Endothelial cell of umbilical vein (primary cell): ENCODE measurements around the gene AQR. TPM values are rescaled to one million over a fixed set of nuclear protein-coding genes. Genes with fewer than 3 reads are reported as not detected.

Experiments used
- BruUV-seq: library from RNA; stranded (reverse); fragments of 400-500 nt; replicated peaks from 2 replicates; lab custom pipeline; 2021; lab: Mats Ljungman, UMichigan
- CTCF ChIA-PET: fragments of 300-600, 350-600 bp; sonication (Branson Sonifier 250); formaldehyde crosslinking; loops from one replicate; lab custom pipeline; 2021; ENCODE audit warnings: antibody characterized with exemption, inconsistent platforms; lab: Charles Lee
- POLR2A ChIA-PET: fragments of 300-600, 350-600 bp; sonication (Branson Sonifier 250); formaldehyde crosslinking; loops from one replicate; lab custom pipeline; 2021; ENCODE audit warnings: antibody characterized with exemption, inconsistent platforms; lab: Charles Lee
- DNase-seq: peaks from one replicate; pipeline ENCODE4 v3.0.0-alpha.2; 2011; ENCODE audit warnings: low read depth, low spot score
- FAIRE-seq: peaks from 2 replicates; lab custom pipeline; 2011; peaks lifted over from hg19 to GRCh38; lab: Jason Lieb, UNC
- H2AFZ ChIP-seq: 2 replicates; pipeline ENCODE4 v1.6.0; 2012; ENCODE audit warnings: low read depth, low read length, control low read depth, inconsistent platforms
- H3K27ac ChIP-seq: 2 replicates; pipeline ENCODE4 v1.5.1; 2011; ENCODE audit warnings: low read depth, mild to moderate bottlenecking, control low read depth, low read length, moderate library complexity; ENCODE audit not compliant: insufficient read depth
- H3K27me3 ChIP-seq, 2 experiments: 2 replicates each; pipeline versions ENCODE4 v1.6.0 to v1.6.1; 2011; ENCODE audit warnings: low read length in 2 of 2, mixed read lengths in 1 of 2; ENCODE audit not compliant: control insufficient read depth in 2 of 2, insufficient read depth in 2 of 2
- H3K36me3 ChIP-seq, 2 experiments: 2 replicates in 1 of 2; 3 replicates in 1 of 2; pipeline ENCODE4 v1.5.1; 2011; ENCODE audit warnings: low read length in 2 of 2, mild to moderate bottlenecking in 1 of 2, moderate library complexity in 1 of 2; ENCODE audit not compliant: control insufficient read depth in 2 of 2, insufficient read depth in 2 of 2; ENCODE audit errors: extremely low read depth in 1 of 2
- H3K4me1 ChIP-seq: 3 replicates; pipeline ENCODE4 v1.5.1; 2011; ENCODE audit warnings: mild to moderate bottlenecking, low read length; ENCODE audit not compliant: control insufficient read depth, insufficient read depth; ENCODE audit errors: extremely low read depth
- H3K4me2 ChIP-seq: 2 replicates; pipeline ENCODE4 v1.6.1; 2011; ENCODE audit warnings: low read length, control low read depth, mixed read lengths; ENCODE audit not compliant: insufficient read depth
- H3K4me3 ChIP-seq, 3 experiments: fragments of 200-600 bp in 1 of 3; sonication (generic), shearing (Covaris generic) in 1 of 3; replicated peaks in 1 of 3; 2 replicates each; pipeline ENCODE4 v1.5.1; 2011 to 2016; ENCODE audit warnings: control low read depth in 3 of 3, low read length in 3 of 3, mild to moderate bottlenecking in 2 of 3, inconsistent platforms in 1 of 3, low read depth in 1 of 3, moderate library complexity in 1 of 3; ENCODE audit not compliant: insufficient read depth in 1 of 3
- H3K79me2 ChIP-seq: 2 replicates; pipeline ENCODE4 v1.6.0; 2012; ENCODE audit warnings: low read length, inconsistent platforms; ENCODE audit not compliant: control insufficient read depth, insufficient read depth
- H3K9ac ChIP-seq: replicated peaks from 2 replicates; pipeline ENCODE3; 2011; ENCODE audit warnings: low read length, control low read depth; ENCODE audit not compliant: insufficient read depth; ENCODE audit errors: extremely low read depth
- H3K9me1 ChIP-seq: replicated peaks from 3 replicates; pipeline ENCODE4 v1.6.0; 2011; ENCODE audit warnings: mild to moderate bottlenecking, low read length; ENCODE audit not compliant: control insufficient read depth, insufficient read depth; ENCODE audit errors: extremely low read depth
- H3K9me3 ChIP-seq: replicated peaks from 2 replicates; pipeline ENCODE4 v1.5.1; 2012; ENCODE audit warnings: low read length, inconsistent platforms; ENCODE audit not compliant: control insufficient read depth, insufficient read depth
- H4K20me1 ChIP-seq: replicated peaks from 2 replicates; pipeline ENCODE3; 2011; ENCODE audit warnings: mild to moderate bottlenecking, low read length; ENCODE audit not compliant: control insufficient read depth, insufficient read depth; ENCODE audit errors: extremely low read depth
- CTCF ChIP-seq, 2 donors: IDR thresholded peaks; 1 replicate in 1 of 2; 2 replicates in 1 of 2; pipeline ENCODE4 v1.5.1; 2011; ENCODE audit warnings: low read length in 2 of 2, mild to moderate bottlenecking in 2 of 2, moderate library complexity in 2 of 2, control low read depth in 1 of 2, inconsistent platforms in 1 of 2, low read depth in 1 of 2; ENCODE audit not compliant: insufficient read depth in 1 of 2; ENCODE audit errors: extremely low read depth in 1 of 2
- EZH2 ChIP-seq: IDR thresholded peaks from 2 replicates; pipeline ENCODE4 v1.6.1; 2012; ENCODE audit warnings: borderline replicate concordance, low read depth, mild to moderate bottlenecking, moderate library complexity, low read length, inconsistent platforms; ENCODE audit not compliant: severe bottlenecking
- FOS ChIP-seq: IDR thresholded peaks from 2 replicates; pipeline ENCODE4 v1.6.1; 2011; ENCODE audit warnings: mild to moderate bottlenecking, low read length, moderate library complexity, borderline replicate concordance; ENCODE audit not compliant: insufficient read depth
- GATA2 ChIP-seq: IDR thresholded peaks from 2 replicates; pipeline ENCODE4 v1.7.0; 2011; ENCODE audit warnings: low read depth, mild to moderate bottlenecking, moderate library complexity, mixed read lengths, low read length; ENCODE audit not compliant: insufficient read length, insufficient read depth
- JUN ChIP-seq: IDR thresholded peaks from 2 replicates; pipeline ENCODE4 v1.6.1; 2011; ENCODE audit warnings: borderline replicate concordance, low read depth; ENCODE audit not compliant: insufficient read length, insufficient read depth
- MAX ChIP-seq: IDR thresholded peaks from 2 replicates; pipeline ENCODE4 v1.6.1; 2011; ENCODE audit not compliant: insufficient read depth, insufficient read length
- MYC ChIP-seq: IDR thresholded peaks from one replicate; pipeline ENCODE4 v1.6.1; 2011; ENCODE audit warnings: mild to moderate bottlenecking, low read depth, low read length
- POLR2A ChIP-seq: IDR thresholded peaks from 2 replicates; pipeline ENCODE4 v1.6.1; 2012; ENCODE audit warnings: low read depth, mild to moderate bottlenecking, control low read depth, low read length
- POLR2AphosphoS5 ChIP-seq: IDR thresholded peaks from 2 replicates; pipeline ENCODE4 v1.6.1; 2012; ENCODE audit warnings: low read depth, mild to moderate bottlenecking, control low read depth, low read length, moderate library complexity; ENCODE audit not compliant: insufficient read depth
- dilution Hi-C: fragments of 300-500 bp; cut with MboI; formaldehyde crosslinking; loops from one replicate; pipeline ENCODE4 v1.15.0; 2019; ENCODE audit warnings: low sequenced_read_pairs; ENCODE audit not compliant: extremely low pct_ligation_motif_present
- intact Hi-C: fragments of 100-400 bp; cut with micrococcal nuclease; formaldehyde crosslinking; loops from one replicate; pipeline ENCODE4 v1.10.0; 2022
- polyA plus RNA-seq, 4 experiments: library from polyadenylated mRNA; depleted of rRNA in 3 of 4; stranded (reverse) in 3 of 4; unstranded in 1 of 4; fragments of >200 nt; gene quantifications; 2 replicates each; pipeline versions ENCODE4 v1.2.1 to v1.2.3, GENCODE V29; 2011 to 2012; ENCODE audit warnings: missing spikeins in 1 of 4
- total RNA-seq: library from RNA; stranded (reverse); gene quantifications from 2 replicates; pipeline ENCODE4 v1.2.3, GENCODE V29; 2021

AQR gene
- total and polyA plus RNA-seq, 2 donors (not counting 3 experiments of a cell fraction or from before 2014, with no cell fraction given): 18.7 to 37.5 TPM

- BruUV-seq: no TSS peak
- CTCF ChIA-PET: no interaction called here
- intact Hi-C loops: no loop called here
- Histone ChIP-seq H3K9ac (no peak overlapping the region), H3K27ac (no peak overlapping the region), H3K27me3 (no peaks in the 10 kb centered on the region), H3K4me2 (no peak overlapping the region), H3K4me3 (no peak overlapping the region), H2AFZ (no peak overlapping the region), H3K4me1 (peaks cover 2% of the 10 kb centered on the region), H3K36me3 (no peaks in the 10 kb centered on the region), H4K20me1 (no peaks in the 10 kb centered on the region), H3K79me2 (no peaks in the 10 kb centered on the region), H3K9me1 (no peaks in the 10 kb centered on the region), H3K9me3 (no peaks in the 10 kb centered on the region)
- DNase-seq: no peak
- POLR2A ChIA-PET: no interaction called here
- dilution Hi-C loops: no loop called here
- FAIRE-seq: no peak
- no peak for TF ChIP-seq MYC
- TF ChIP-seq POLR2AphosphoS5: no peak
- TF ChIP-seq MAX: no peak
Observed at GRCh38 chr15:34841262-34841725, 128.2 kb downstream of the AQR start.

GRCh38 chr15:34838282-34838681, 131.3 kb downstream of the AQR start:
- Histone ChIP-seq H4K20me1 (no peaks in the 10 kb centered on the region), H3K9ac (no peak overlapping the region), H3K27ac (no peak overlapping the region), H3K36me3 (no peaks in the 10 kb centered on the region), H2AFZ (no peak overlapping the region), H3K27me3 (no peaks in the 10 kb centered on the region), H3K4me1 (peaks cover 2% of the 10 kb centered on the region), H3K9me3 (no peaks in the 10 kb centered on the region), H3K9me1 (no peaks in the 10 kb centered on the region), H3K4me2 (no peak overlapping the region), H3K79me2 (no peaks in the 10 kb centered on the region), H3K4me3 (no peak overlapping the region)
- TF ChIP-seq POLR2AphosphoS5 (no peak), CTCF (IDR thresholded peaks at IDR 0.05; ENCODE audit: extremely low read depth in 1 of 2, insufficient read depth in 1 of 2, low read depth in 1 of 2, low read length in 2 of 2) (no peak), FOS (no peak), JUN (no peak), MYC (no peak), POLR2A (no peak), GATA2 (no peak), MAX (no peak), EZH2 (no peak)
- ChIA-PET POLR2A (no interaction called here), CTCF (no interaction called here)
- no TSS peak for BruUV-seq
- no peak for DNase-seq
- dilution Hi-C loops (no loop called here), intact Hi-C loops (no loop called here)
- no peak for FAIRE-seq
